C4-2B (cell line): ENCODE results near the gene ANXA6.

Experiments
- ZFX ChIP-seq: fragments of 450-650 bp; IDR thresholded peaks from 2 replicates; pipeline ENCODE4 v1.6.1; 2017
- TF ChIP-seq, protein P1 (sequence below): fragments of 450-650 bp; conservative IDR thresholded peaks from 2 replicates; pipeline ENCODE4 v1.5.1; 2017; ENCODE audit warnings: mild to moderate bottlenecking

DNA sequence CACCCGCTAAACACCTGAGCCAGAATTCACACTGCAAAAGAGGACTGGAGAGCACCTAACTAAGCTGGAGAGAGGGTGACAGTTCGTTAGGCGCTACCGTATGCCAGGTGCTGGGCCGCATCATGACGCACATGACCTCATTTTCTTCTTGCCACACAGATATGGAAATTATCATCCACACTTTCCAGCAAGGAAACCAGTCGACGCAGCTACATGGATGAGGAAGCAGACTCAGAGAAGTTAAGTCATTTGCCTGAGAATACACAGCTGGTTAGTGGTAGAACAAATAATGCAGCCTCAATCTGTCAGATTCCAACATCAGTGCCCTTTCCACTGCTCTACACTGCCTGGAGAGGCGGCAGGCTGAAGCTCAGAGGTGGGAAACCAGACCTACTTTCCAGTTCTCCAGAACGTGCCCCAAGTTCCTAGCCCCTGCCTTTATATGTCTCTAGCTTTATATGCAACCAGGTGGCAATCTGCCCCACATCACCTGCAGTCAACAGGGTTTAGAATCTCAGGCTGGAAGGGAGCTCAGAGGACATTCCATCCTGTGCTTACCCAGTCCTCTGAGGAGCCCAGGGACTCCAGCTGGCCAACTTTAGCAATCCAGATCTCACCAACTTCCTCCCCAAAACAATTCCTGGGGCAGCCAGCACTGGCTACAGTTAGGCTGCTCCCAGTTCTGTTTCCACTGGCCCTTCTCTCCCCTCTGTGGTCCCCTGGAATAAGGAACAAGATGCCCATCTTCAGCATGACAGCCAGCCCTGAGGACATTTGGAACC is 85.5 kb downstream of the ANXA6 start:
- TF ChIP-seq, protein P1, sequence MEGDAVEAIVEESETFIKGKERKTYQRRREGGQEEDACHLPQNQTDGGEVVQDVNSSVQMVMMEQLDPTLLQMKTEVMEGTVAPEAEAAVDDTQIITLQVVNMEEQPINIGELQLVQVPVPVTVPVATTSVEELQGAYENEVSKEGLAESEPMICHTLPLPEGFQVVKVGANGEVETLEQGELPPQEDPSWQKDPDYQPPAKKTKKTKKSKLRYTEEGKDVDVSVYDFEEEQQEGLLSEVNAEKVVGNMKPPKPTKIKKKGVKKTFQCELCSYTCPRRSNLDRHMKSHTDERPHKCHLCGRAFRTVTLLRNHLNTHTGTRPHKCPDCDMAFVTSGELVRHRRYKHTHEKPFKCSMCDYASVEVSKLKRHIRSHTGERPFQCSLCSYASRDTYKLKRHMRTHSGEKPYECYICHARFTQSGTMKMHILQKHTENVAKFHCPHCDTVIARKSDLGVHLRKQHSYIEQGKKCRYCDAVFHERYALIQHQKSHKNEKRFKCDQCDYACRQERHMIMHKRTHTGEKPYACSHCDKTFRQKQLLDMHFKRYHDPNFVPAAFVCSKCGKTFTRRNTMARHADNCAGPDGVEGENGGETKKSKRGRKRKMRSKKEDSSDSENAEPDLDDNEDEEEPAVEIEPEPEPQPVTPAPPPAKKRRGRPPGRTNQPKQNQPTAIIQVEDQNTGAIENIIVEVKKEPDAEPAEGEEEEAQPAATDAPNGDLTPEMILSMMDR = no peak
- no peak for TF ChIP-seq ZFX
